ENCODE measurements around the gene TMEM63A.
"Not testable (repeated sequence)": the region's sequence is repeated elsewhere in the genome, so short reads cannot be mapped to it uniquely, and the experiment has no call there.

The TMEM63A gene

DNA sequence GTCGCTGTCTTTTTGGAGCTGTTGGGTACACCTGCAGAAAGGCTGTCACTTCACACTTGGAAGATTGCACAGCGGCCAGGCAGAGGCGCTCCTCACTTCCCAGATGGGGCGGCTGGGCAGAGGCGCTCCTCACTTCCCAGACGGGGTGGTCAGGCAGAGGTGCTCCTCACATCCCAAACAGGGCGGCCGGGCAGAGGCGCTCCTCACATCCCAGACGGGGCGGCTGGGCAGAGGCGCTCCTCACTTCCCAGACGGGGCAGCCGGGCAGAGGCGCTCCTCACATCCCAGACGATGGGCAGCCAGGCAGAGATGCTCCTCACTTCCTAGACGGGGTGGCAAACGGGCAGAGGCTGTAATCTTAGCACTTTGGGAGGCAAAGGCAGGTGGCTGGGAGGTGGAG is 86.1 kb downstream of the TMEM63A start:
- not testable (repeated sequence) for H3K27me3 ChIP-seq (ENCODE audit: insufficient read depth, low read length); H3K27ac ChIP-seq (ENCODE audit: low read depth, low read length); H3K4me3 ChIP-seq (ENCODE audit: low read length); H3K4me1 ChIP-seq (ENCODE audit: insufficient read depth, low read length); H3K9ac ChIP-seq (ENCODE audit: low read depth, low read length)
- Histone ChIP-seq H3K36me3 (ENCODE audit: insufficient read depth, low read length) (peaks cover 38% of the 10 kb centered on the region), H3K9me3 (ENCODE audit: insufficient read depth, low read depth, low read length) (peaks cover 31% of the 10 kb centered on the region)
- 96% methylated on average over 18 of the region's 18 CpGs for WGBS

All from HUES64 (cell line).